CD4-positive, alpha-beta T cell treated with Interleukin-2 at 100 ng/mL for 4 hours (primary cell): ENCODE results near the gene ENOPH1.
"Not testable (repeated sequence)": the region's sequence is repeated elsewhere in the genome, so short reads cannot be mapped to it uniquely, and the experiment has no call there.

Experiments used
- DNase-seq: peaks from one replicate; pipeline ENCODE4 v3.0.0-alpha.2; 2020; ENCODE audit warnings: low spot score

The ENOPH1 gene

DNA sequence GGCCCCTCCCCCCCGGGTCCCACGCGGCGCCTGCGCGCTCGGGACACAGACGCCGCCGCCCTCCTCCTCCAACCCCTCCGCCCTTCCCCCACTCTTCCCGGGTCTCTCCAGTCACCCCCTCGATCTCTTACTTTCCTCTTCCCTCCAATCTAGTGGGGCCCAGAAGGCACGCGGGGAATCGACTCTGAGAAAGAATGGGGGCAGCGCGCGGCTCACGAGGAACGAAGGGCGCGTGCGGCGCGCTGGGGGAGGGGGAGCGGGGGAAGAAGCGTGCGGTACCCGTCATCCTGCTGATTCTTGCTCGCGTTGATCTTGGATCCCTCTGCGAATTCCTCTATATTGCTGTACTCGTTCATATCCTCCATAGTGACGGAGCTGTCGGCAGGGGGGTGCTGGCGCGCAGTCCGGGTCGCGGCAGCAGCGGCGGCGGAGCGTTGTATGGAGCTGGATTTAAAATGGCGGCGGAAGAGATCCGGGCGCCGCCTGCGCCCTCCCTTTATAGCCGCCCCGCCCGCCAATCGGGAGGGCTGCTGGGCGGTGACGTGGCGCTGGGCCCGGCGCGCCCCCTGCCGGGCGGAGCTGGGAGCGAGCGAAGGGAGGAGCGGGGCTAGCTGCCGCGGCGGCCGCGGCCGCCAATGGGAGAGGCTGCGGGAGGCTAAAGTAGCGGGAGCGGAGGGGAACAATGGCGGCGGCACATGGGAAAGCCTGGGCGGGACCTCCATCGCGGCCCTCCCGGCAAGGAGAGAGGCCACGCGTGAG is 1.2 kb upstream of the ENOPH1 start:
- DNase-seq: peak; percentile 96

- DNase-seq: peak; percentile 73
These were observed 630 bp upstream of the ENOPH1 start for GRCh38 chr4:82429728-82430192.

DNA sequence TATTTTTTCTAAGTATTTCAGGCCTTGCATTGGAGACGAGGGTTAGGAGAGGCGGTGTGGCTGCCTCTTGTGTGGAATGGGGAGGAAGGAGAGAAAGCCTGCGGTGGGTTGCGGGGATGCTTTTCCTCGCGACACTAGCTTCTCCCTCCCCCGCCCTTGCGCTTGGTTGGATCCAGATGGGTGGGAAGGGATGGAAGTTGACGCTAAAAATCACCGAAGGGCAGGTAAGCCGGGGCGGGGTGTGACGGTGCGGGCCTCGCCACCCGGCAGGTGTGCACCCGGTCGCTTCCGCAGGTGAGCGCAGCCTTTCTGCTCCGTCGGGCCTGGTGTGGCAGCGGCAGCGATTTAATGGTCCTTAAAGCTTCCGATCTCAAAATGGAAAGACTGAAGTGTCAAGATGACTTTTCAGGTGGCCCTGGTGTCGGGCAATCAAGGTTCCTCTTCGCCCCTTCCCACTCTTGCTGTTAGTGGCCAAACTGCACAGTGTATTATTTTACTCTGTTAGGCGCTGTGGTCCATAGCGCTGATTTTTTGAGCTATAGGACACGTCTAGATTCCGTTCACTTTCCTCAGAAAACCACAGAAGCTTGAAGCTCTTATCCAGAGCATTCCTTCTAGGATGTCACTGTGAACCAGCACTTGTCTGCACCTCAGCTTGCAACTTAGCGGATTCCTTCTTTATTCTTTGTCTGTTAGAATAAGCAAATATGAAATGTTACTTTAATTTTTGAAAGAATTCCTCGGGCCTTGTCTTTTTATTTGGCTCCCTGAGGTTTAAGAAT is 765 bp downstream of the ENOPH1 start:
- peak; percentile 43 for DNase-seq

DNA sequence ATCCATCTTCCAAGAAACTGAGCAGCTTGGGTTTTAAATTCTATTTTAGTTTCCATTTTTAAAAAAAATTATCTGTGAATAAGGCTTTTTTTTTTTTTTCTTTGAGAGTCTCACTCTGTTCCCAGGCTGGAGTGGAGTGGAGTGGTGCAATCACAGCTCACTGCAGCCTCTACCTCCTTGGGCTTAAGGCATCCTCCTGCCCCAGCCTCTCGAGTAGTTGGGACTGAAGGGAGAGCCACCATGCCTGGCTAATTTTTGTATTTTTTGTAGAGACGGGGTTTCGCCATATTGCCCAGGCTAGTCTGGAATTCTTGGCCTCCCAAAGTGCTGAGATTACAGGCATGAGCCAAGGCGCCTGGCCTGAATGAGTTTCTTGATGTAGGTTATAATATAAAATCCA is 1.4 kb downstream of the ENOPH1 start:
- no peak for DNase-seq

DNA sequence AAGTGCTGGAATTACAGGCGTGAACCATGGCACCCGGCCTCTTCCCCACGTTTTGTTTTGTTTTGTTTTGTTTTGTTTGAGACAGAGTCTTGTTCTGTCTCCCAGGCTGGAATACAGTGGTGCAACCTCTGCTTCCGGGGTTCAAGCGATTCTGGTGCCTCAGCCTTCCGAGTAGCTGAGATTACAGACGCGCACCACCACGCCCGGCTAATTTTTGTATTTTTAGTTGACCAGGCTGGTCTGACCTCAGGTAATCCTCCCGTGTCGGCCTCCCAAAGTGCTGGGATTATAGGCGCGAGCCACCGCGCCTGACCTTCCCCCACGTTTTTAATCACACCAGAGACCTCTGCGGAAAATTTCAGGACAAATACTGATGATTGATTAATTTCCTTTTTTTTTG is 2.2 kb downstream of the ENOPH1 start:
- DNase-seq: no peak

GRCh38 chr4:82433791-82434190 is 3.4 kb downstream of the ENOPH1 start:
- DNase-seq: no peak

- DNase-seq: no peak
These were observed 4.6 kb downstream of the ENOPH1 start for GRCh38 chr4:82434949-82435348.

- no peak for DNase-seq
These were observed 5.7 kb downstream of the ENOPH1 start for GRCh38 chr4:82436130-82436529.

DNA sequence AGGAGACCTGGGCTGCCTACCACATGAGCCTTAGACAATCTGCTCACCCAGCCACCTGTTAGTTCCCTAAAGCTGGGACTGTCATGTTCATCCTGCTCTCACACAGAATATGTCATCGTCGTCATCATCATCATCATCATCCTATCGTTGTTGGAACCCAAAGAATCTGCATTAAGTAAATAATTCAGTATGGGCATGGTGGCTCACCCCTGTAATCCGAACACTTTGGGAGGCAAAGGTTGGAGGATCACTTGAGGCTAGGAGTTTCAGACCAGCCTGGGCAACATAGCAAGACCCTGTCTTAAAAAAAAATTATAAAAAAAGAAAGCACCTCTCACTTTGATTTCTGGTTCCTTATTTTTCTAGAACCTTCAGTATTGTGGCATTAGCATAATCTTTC is 6.4 kb downstream of the ENOPH1 start:
- DNase-seq: no peak

- DNase-seq: no peak
These were observed 7.1 kb downstream of the ENOPH1 start for GRCh38 chr4:82437285-82438005.

GRCh38 chr4:82439088-82439487 is 8.7 kb downstream of the ENOPH1 start:
- DNase-seq: no peak

DNA sequence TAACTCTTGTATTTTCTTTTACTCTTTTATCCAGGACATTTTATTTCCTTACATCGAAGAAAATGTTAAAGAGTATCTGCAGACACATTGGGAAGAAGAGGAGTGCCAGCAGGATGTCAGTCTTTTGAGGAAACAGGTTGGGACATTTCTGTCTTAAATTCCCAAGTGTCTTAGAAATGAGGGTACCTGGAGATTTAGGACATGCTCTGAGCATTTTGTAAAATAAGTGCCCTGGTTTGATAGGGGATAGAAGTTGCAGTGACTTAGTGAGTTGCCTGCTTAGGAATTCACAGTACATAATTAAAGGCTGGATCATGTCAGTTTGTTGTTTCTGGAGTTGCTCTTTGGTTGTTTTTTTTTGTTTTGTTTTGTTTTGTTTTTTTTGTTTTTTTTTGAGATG is 17.5 kb downstream of the ENOPH1 start:
- no peak for DNase-seq

GRCh38 chr4:82450966-82451755 is 20.8 kb downstream of the ENOPH1 start:
- DNase-seq: no peak

DNA sequence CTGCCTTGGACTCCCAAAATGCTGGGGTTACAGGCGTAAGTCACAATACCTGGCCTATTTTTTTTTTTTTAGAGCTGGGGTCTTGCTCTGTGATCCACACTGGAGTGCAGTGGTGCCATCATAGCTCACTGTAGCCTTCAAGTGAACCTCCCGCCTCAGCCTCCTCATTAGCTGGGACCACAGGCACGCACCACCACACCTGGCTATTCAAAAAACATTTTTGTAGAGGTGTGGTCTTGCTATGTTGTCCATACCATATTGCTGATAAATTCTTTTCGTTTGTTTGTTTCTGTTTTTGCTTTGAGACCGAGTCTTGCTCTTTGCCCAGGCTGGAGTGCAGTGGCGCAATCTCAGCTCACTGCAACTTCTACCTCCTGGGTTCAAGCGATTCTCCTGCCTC is 21.6 kb downstream of the ENOPH1 start:
- no peak for DNase-seq

DNA sequence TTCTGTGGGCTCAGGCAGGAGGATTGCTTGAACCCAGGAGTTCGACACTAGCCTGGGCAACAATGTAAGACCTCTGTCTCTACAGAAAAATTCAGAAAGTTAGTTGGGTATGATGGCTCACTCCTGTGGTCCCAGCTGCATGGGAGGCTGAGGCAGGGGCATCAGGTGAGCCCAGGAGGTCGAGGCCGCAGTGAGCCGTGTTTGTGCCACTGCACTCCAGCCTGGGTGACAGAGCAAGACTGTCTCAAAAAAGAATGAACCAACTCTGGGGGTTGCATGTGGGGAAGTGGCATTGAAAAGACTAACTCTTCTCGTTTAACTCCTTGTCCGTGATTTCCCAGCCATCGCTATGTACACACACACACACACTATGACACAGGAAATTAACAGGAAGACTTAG is 26.9 kb downstream of the ENOPH1 start:
- no peak for DNase-seq

DNA sequence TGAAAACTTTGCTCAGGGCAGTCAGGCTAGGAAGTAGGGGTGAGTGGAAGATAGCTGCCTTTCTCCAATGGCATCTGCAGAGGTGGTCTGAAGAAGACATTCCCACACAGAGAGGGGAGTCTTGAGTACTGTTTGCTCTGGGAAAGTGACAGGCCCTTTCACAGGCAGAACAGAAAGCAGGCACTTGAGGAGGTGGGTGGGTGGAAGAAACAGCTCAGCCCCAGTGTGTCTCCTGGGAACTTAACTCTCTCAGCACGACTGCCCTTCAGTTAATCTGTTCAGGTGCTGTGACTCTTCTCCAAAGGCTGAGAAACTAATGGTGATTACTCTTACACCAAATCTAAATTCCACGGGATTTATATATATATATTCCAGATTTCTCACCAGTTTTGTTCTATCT is 28.3 kb downstream of the ENOPH1 start:
- no peak for DNase-seq

GRCh38 chr4:82461710-82462109 is 31.3 kb downstream of the ENOPH1 start:
- no peak for DNase-seq

DNA sequence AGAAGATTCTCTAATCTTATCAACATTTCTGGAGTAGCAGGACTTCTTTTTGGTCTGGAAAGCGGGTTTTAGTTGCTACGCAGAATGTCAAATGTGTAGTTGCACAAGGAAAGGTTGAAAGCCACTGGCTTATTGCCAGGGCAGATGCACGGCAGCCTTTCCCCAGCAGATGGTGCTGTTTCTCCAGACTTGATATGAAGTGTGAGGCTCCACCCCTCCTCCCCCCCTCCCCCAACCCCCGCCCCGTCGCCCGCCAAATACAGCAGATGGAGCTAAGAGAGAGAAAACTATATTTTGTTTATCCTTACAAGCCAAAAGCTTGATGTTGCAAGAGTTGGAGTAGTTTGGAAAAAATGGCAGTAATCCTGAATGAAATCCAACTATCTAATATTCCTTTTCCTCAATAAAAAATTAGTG is 32.0 kb downstream of the ENOPH1 start:
- peak; percentile 86 for DNase-seq

- DNase-seq: no peak
These were observed 32.8 kb downstream of the ENOPH1 start for GRCh38 chr4:82463221-82463620.

DNA sequence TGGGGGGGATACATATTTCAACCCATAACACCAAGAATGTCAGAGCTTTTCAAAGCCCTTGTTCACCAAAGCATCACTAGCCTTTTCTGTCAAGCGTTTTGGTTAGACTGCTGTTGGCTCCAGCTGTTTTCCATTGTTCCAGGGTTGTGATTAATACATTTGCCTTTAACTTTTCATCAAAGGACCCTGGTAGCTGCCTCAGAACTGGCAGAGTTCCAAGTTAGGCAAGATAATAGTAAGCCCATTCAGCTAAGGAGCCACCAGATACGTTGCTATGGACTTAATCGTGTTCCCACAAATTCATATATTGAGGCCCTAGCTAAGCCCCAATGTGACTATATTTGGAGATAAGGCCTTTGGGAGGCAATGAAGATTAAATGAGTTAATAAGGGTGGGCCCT is 37.1 kb downstream of the ENOPH1 start:
- DNase-seq: no peak

- DNase-seq: no peak
These were observed 39.5 kb downstream of the ENOPH1 start for GRCh38 chr4:82469791-82470345.

GRCh38 chr4:82473080-82473479 is 42.7 kb downstream of the ENOPH1 start:
- DNase-seq: not testable (repeated sequence)
